Renal cortex interstitium (tissue), 11 donors: ENCODE results near the gene RAD51B. TPM values are rescaled to one million over a fixed set of nuclear protein-coding genes. Genes with fewer than 3 reads are reported as not detected.
A peak's percentile ranks its signal among the peaks of the same experiment; 100 is the strongest.

Experiments
- DNase-seq, 11 donors: peaks; one replicate each; pipeline ENCODE4 v3.0.0-alpha.2; 2013; ENCODE audit warnings: low read depth in 9 of 11, low spot score in 4 of 11; ENCODE audit errors: extremely low read depth in 1 of 11
- polyA plus RNA-seq, 3 donors: library from polyadenylated mRNA; unstranded; fragments of 120-200 nt; gene quantifications; one replicate each; pipeline ENCODE4 v1.2.1, GENCODE V29; 2013; ENCODE audit not compliant: insufficient read length in 3 of 3

RAD51B gene
- polyA plus RNA-seq, 3 donors, result 12.5 to 13.0 (median 12.5) TPM

- DNase-seq, result no peak
These were observed 560.1 kb downstream of the RAD51B start for GRCh38 chr14:68379510-68380328.

GRCh38 chr14:68380329-68380741 is 560.8 kb downstream of the RAD51B start:
- DNase-seq, result no peak

- DNase-seq, result no peak
These were observed 564.8 kb downstream of the RAD51B start for GRCh38 chr14:68384335-68384734.

- DNase-seq, result no peak
These were observed 565.3 kb downstream of the RAD51B start for GRCh38 chr14:68384881-68385280.

GRCh38 chr14:68386446-68386845 is 566.9 kb downstream of the RAD51B start:
- DNase-seq, result no peak

- peak in 7 of 11 donors; percentile 61 to 81 (median 75) for DNase-seq
These were observed 567.6 kb downstream of the RAD51B start for GRCh38 chr14:68386950-68387779.

GRCh38 chr14:68389943-68390342 is 570.4 kb downstream of the RAD51B start:
- DNase-seq, result no peak

- DNase-seq, result no peak
These were observed 571.2 kb downstream of the RAD51B start for GRCh38 chr14:68390741-68391140.

GRCh38 chr14:68391311-68392014 is 571.9 kb downstream of the RAD51B start:
- peak in 4 of 11 donors; percentile 64 to 78 (median 71) for DNase-seq

GRCh38 chr14:68392393-68393141 is 573.0 kb downstream of the RAD51B start:
- peak in 1 of 11 donors; percentile 61 for DNase-seq

GRCh38 chr14:68393259-68393658 is 573.7 kb downstream of the RAD51B start:
- no peak for DNase-seq

- DNase-seq, result no peak
These were observed 574.7 kb downstream of the RAD51B start for GRCh38 chr14:68394118-68394763.

GRCh38 chr14:68394764-68395143 is 575.2 kb downstream of the RAD51B start:
- DNase-seq, result no peak

GRCh38 chr14:68395604-68396003 is 576.0 kb downstream of the RAD51B start:
- no peak for DNase-seq

GRCh38 chr14:68396461-68396860 is 576.9 kb downstream of the RAD51B start:
- no peak for DNase-seq

GRCh38 chr14:68397371-68397811 is 577.8 kb downstream of the RAD51B start:
- no peak for DNase-seq

- peak in 5 of 11 donors; percentile 60 to 79 (median 67) for DNase-seq
These were observed 578.2 kb downstream of the RAD51B start for GRCh38 chr14:68397822-68398221.

- DNase-seq, result no peak
These were observed 578.8 kb downstream of the RAD51B start for GRCh38 chr14:68398370-68398769.
